GM12865 (cell line): ENCODE measurements around the gene VPS45.

ENCODE experiments used
- DNase-seq: peaks from one replicate; pipeline ENCODE4 v3.0.0; 2010; ENCODE audit warnings: low read depth
- H3K4me3 ChIP-seq: 2 replicates; pipeline ENCODE4 v1.5.1; 2011; ENCODE audit warnings: mild to moderate bottlenecking, low read depth, low read length, control low read depth
- TF ChIP-seq, protein P1 (sequence below): IDR thresholded peaks from 2 replicates; pipeline ENCODE4 v1.5.1; 2011; ENCODE audit warnings: low read length, control low read depth, low read depth, inconsistent platforms; ENCODE audit not compliant: insufficient read depth; ENCODE audit errors: missing control alignments

VPS45 gene, protein sequence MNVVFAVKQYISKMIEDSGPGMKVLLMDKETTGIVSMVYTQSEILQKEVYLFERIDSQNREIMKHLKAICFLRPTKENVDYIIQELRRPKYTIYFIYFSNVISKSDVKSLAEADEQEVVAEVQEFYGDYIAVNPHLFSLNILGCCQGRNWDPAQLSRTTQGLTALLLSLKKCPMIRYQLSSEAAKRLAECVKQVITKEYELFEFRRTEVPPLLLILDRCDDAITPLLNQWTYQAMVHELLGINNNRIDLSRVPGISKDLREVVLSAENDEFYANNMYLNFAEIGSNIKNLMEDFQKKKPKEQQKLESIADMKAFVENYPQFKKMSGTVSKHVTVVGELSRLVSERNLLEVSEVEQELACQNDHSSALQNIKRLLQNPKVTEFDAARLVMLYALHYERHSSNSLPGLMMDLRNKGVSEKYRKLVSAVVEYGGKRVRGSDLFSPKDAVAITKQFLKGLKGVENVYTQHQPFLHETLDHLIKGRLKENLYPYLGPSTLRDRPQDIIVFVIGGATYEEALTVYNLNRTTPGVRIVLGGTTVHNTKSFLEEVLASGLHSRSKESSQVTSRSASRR

DNA sequence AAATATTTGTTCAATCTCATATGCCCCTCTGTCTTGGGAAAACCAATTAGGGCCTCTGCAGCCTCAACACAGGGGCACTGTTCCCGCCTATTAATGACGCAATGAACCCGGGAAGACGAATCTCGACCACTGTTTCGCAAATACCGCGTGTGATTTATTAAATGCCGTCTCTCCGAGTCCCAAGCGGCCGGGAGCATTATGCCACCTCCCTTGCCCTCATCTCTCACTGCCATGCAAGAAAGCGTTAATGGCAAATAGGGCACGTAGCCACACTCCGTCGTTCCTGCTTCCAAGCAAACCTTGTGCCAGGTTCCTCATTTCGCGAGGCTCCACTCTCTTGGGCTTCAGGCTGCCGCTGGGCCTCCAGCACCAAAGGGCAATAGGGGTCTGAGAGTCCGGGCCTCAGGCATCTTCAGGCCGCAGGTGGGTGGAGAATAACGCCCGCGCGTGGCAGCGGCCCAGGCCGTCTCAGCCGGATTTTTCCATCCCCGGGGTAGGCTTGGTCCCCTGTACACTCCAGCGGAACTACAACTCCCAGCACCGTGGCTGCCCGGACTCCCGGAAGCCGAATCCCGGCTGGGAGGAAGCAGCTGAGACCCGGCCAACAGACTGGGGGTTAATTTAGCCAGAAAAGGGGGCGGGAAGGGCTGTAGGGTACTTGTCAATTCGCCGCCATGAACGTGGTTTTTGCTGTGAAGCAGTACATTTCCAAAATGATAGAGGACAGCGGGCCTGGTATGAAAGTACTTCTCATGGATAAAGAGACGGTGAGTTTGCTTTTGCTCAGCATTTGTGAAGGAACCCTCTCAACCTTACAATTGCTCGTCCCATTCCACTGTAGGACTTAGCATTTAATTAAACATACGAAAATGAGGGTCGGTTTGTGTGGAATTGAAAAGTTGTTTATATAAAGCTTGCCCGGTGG, at the start of gene VPS45:
VPS45 (plus strand) TSS at position 593 of the 925 bp plus-strand sequence; CDS start at position 675, 82 bp downstream.
- peak; percentile 92 for DNase-seq
- H3K4me3 ChIP-seq = peak within 1 kb of the TSS; percentile 87
- TF ChIP-seq, protein P1, sequence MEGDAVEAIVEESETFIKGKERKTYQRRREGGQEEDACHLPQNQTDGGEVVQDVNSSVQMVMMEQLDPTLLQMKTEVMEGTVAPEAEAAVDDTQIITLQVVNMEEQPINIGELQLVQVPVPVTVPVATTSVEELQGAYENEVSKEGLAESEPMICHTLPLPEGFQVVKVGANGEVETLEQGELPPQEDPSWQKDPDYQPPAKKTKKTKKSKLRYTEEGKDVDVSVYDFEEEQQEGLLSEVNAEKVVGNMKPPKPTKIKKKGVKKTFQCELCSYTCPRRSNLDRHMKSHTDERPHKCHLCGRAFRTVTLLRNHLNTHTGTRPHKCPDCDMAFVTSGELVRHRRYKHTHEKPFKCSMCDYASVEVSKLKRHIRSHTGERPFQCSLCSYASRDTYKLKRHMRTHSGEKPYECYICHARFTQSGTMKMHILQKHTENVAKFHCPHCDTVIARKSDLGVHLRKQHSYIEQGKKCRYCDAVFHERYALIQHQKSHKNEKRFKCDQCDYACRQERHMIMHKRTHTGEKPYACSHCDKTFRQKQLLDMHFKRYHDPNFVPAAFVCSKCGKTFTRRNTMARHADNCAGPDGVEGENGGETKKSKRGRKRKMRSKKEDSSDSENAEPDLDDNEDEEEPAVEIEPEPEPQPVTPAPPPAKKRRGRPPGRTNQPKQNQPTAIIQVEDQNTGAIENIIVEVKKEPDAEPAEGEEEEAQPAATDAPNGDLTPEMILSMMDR = no peak

DNA sequence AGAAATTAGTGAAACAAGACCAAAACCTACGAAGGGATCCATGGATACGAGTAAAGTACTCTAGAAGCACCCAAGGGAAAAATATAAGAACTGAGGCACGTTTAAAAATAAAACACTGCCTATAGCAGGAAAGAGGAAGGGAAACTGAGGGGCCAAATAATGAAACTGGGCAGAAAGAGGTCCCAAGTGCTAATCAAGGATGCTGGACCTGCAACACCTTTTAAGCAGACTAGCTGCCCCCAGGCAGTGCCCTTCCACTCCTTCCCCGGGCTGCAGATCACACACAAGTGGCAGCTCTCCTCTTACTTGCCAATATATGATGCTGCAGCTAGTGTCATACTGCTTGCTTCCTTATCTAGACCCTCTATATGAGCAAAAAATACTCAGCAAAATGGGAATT, 49.4 kb upstream of the VPS45 start:
- TF ChIP-seq, protein P1 = no peak
- H3K4me3 ChIP-seq = no peak overlapping the region
- DNase-seq = peak; percentile 20

DNA sequence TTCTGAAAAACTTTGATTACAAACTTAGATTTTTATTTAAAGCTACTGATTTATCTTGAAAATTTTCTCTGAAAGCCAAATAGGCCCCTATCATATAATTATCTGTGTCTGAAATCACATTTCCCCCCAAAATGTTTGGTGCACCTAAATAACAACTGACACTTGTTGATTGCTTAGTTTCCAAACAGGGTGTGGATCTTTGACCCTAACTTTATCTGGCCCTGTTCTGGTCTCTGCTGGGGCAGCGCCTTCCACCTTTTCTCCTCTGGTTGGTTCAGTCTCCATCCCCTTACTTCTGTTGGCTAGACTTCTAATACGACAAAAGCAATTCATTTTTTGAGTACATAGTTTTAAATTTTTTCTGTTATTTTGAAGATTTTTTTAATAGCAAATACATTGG, 46.9 kb upstream of the VPS45 start:
- DNase-seq = no peak
- TF ChIP-seq, protein P1 = no peak
- no peak overlapping the region for H3K4me3 ChIP-seq

DNA sequence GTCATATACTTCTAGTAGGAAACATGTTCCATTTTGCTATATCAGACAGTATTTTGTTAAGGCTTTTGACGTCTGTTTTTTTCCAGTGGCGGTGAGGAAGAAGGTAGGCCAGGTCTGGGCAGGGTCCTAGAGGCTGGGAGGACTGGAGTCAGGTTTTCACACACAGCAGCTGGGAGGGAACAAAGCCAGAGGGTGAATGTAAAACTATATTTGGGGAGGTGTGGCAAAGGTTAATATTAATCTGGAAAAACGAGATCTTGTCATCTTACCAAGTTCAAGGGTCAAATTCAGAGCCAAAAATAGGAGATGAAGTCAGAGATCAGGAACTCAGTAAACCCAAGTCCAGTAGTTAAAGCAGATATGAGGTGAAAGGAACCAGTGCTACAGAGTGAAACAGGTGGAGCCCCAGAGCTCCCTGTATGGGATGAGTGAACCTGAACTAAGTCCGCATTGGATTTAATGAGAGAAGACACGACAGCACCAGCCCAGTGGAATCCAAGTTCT, 46.3 kb upstream of the VPS45 start:
- no peak for DNase-seq
- TF ChIP-seq, protein P1 = no peak
- no peak overlapping the region for H3K4me3 ChIP-seq

DNA sequence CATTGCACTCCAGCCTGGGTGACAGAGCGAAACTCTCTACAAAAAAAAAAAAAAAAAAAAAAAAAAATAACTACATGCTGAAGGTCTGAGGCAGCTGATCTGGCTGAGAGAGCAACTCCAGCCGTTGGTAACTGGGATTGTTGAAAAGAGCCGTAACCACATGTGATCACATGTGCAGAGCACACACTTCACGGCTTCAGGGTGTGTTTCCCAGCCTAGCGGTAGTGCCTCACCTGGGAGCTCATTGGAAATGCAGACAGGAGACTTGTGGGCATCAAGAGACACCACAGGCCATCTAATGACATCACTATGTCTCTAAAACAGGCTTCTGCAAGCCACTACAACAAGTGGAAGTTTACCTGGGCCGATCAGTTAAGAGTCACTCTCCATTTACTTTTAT, 45.2 kb upstream of the VPS45 start:
- no peak for DNase-seq
- TF ChIP-seq, protein P1 = no peak
- no peak overlapping the region for H3K4me3 ChIP-seq

DNA sequence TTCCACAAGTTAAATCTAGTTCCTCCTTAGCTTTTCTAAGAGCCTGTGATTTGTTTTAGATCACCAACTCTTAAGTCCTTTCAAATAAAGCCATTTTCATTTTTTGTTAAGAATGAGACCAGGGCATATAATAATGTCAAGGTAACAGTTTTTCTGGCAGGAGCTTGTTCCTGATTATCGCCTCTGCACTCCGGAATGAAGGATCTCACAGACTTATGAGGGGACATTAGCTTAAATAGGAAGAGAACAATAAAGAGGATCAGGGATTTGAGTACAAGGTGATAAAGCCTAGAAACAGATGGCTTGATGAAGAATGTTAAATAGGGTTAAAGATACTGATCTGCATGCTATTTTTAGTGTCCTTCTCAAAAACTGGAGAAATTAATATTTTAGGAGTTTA, 43.4 kb upstream of the VPS45 start:
- TF ChIP-seq, protein P1 = no peak
- H3K4me3 ChIP-seq = no peak overlapping the region
- DNase-seq = no peak
